CD4-positive, alpha-beta T cell (primary cell): Measurements from ENCODE around the gene TRIML2. TPM values are rescaled to one million over a fixed set of nuclear protein-coding genes. Genes with fewer than 3 reads are reported as not detected.

Experiments
- ATAC-seq: fragments of 200-7000 bp; cut with Tn5 transposase; one replicate; pipeline ENCODE4 v1.10.0; 2022; ENCODE audit warnings: mild to moderate bottlenecking; ENCODE audit not compliant: poor library complexity
- CTCF ChIA-PET: fragments of 350-600 bp; sonication (Branson Sonifier 250); formaldehyde crosslinking; loops from one replicate; lab custom pipeline; 2021; ENCODE audit warnings: antibody characterized with exemption, inconsistent platforms; lab: Charles Lee
- POLR2A ChIA-PET: fragments of 350-600 bp; sonication (Branson Sonifier 250); formaldehyde crosslinking; loops from one replicate; lab custom pipeline; 2021; ENCODE audit warnings: antibody characterized with exemption, inconsistent platforms; lab: Charles Lee
- DNase-seq, 14 experiments: peaks; one replicate each; pipeline ENCODE4 v3.0.0-alpha.2; 2013 to 2020; ENCODE audit warnings: mixed read lengths in 2 of 14
- H3K27ac ChIP-seq, 2 donors: one replicate each; pipeline versions ENCODE4 v1.5.1 to v1.7.0; 2013; ENCODE audit warnings: low read length in 2 of 2, low read depth in 1 of 2, mild to moderate bottlenecking in 1 of 2
- H3K27me3 ChIP-seq, 2 experiments: 1 replicate in 1 of 2; 2 replicates in 1 of 2; pipeline versions ENCODE4 v1.6.1 to v1.7.0; 2013; ENCODE audit warnings: low read length in 2 of 2, control low read depth in 1 of 2, mild to moderate bottlenecking in 1 of 2, moderate library complexity in 1 of 2; ENCODE audit not compliant: insufficient read depth in 2 of 2, control insufficient read depth in 1 of 2
- H3K36me3 ChIP-seq: one replicate; pipeline ENCODE4 v1.6.1; 2013; ENCODE audit warnings: low read length, control low read depth; ENCODE audit not compliant: insufficient read depth
- H3K4me1 ChIP-seq: one replicate; pipeline ENCODE4 v1.6.1; 2013; ENCODE audit warnings: low read length, control low read depth; ENCODE audit not compliant: insufficient read depth
- H3K4me3 ChIP-seq: one replicate; pipeline ENCODE4 v1.5.1; 2013; ENCODE audit warnings: mild to moderate bottlenecking, low read length, moderate library complexity
- H3K9me3 ChIP-seq, 2 experiments: 1 replicate in 1 of 2; 2 replicates in 1 of 2; pipeline versions ENCODE4 v1.6.1 to v1.7.0; 2013; ENCODE audit warnings: low read length in 2 of 2, mild to moderate bottlenecking in 2 of 2, control low read depth in 1 of 2, moderate library complexity in 1 of 2; ENCODE audit not compliant: control insufficient read depth in 1 of 2, insufficient read depth in 1 of 2
- H3K27ac Mint-ChIP-seq: one replicate; pipeline ENCODE4 v1.8.0; 2020; ENCODE audit warnings: mixed read lengths
- H3K27me3 Mint-ChIP-seq: one replicate; pipeline ENCODE4 v1.8.0; 2021; ENCODE audit warnings: mixed read lengths
- H3K36me3 Mint-ChIP-seq: one replicate; pipeline ENCODE4 v1.8.0; 2021; ENCODE audit warnings: low read depth, mixed read lengths
- H3K4me1 Mint-ChIP-seq: one replicate; pipeline ENCODE4 v1.8.0; 2021; ENCODE audit warnings: low read depth, mixed read lengths
- H3K4me3 Mint-ChIP-seq: one replicate; pipeline ENCODE4 v1.8.0; 2020; ENCODE audit warnings: mild to moderate bottlenecking, mixed read lengths
- H3K9me3 Mint-ChIP-seq: one replicate; pipeline ENCODE4 v1.8.0; 2020; ENCODE audit warnings: mixed read lengths
- intact Hi-C, 2 experiments: fragments of 100-400 bp; cut with DNase I in 1 of 2; cut with micrococcal nuclease in 1 of 2; formaldehyde crosslinking; loops; one replicate each; pipeline versions ENCODE4 v1.15.1 to v1.9.0; 2023 to 2025; cut with DNase I, micrococcal nuclease
- total RNA-seq, 174 experiments: library from RNA in 2 of 174; stranded (reverse) in 2 of 174; gene quantifications; one replicate each; pipeline ENCODE4 v1.2.3 and lab custom pipeline; 2021 to 2026
- TF ChIP-seq, protein P1 (sequence below): fragments of 200-600 bp; IDR thresholded peaks from one replicate; pipeline ENCODE4 v1.8.0; 2022; ENCODE audit warnings: antibody characterized with exemption, mild to moderate bottlenecking

TRIML2 gene
- total RNA-seq, 2 experiments from 2014 or later: not detected

- intact Hi-C loops: no loop called here
- Mint-ChIP-seq H3K36me3 (no peaks in the 10 kb centered on the region), H3K27me3 (no peaks in the 10 kb centered on the region), H3K4me3 (no peak overlapping the region), H3K9me3 (no peaks in the 10 kb centered on the region), H3K27ac (no peak overlapping the region), H3K4me1 (no peaks in the 10 kb centered on the region)
- no peaks in the 10 kb centered on the region for H3K36me3 ChIP-seq
- ChIA-PET CTCF (no interaction called here), POLR2A (no interaction called here)
- TF ChIP-seq, protein P1, sequence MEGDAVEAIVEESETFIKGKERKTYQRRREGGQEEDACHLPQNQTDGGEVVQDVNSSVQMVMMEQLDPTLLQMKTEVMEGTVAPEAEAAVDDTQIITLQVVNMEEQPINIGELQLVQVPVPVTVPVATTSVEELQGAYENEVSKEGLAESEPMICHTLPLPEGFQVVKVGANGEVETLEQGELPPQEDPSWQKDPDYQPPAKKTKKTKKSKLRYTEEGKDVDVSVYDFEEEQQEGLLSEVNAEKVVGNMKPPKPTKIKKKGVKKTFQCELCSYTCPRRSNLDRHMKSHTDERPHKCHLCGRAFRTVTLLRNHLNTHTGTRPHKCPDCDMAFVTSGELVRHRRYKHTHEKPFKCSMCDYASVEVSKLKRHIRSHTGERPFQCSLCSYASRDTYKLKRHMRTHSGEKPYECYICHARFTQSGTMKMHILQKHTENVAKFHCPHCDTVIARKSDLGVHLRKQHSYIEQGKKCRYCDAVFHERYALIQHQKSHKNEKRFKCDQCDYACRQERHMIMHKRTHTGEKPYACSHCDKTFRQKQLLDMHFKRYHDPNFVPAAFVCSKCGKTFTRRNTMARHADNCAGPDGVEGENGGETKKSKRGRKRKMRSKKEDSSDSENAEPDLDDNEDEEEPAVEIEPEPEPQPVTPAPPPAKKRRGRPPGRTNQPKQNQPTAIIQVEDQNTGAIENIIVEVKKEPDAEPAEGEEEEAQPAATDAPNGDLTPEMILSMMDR: no peak
- H3K4me3 ChIP-seq: no peak overlapping the region
- ATAC-seq (no peak), DNase-seq (no peak)
- peaks cover 0 to 38% of the 10 kb centered on the region in 2 experiments for H3K9me3 ChIP-seq
- no peak overlapping the region for H3K27ac ChIP-seq
- H3K27me3 ChIP-seq: no peaks in the 10 kb centered on the region
- no peaks in the 10 kb centered on the region for H3K4me1 ChIP-seq
These were observed 8.4 kb upstream of the TRIML2 start for GRCh38 chr4:188117631-188118324.

DNA sequence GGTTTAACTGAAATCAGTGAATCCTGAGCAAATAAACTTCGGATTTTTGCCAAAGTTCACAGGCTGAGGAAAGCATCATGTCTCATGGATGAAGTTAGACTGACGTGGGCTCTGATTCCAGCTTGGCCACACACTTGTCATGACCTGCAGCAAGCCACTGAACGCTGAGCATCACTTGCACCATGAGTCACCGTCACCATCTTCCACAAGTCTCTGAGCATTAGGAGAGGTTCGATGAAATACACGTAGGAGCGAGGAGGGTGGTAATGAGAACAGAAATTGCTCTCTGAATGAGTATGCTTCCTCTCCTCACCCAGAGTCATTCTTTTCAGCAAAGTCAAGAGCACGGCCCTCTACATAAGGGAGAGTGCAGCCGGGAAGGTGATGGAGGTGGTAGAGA lies 3.8 kb upstream of the TRIML2 start:
- H3K36me3 Mint-ChIP-seq: no peaks in the 10 kb centered on the region
- H3K4me1 Mint-ChIP-seq: no peaks in the 10 kb centered on the region
- intact Hi-C loops: no loop called here
- no peaks in the 10 kb centered on the region for H3K27me3 Mint-ChIP-seq
- Histone ChIP-seq H3K27me3 (no peaks in the 10 kb centered on the region), H3K27ac (no peak overlapping the region), H3K9me3 (peaks cover 0 to 31% of the 10 kb centered on the region in 2 experiments), H3K36me3 (no peaks in the 10 kb centered on the region), H3K4me1 (no peaks in the 10 kb centered on the region), H3K4me3 (no peak overlapping the region)
- CTCF ChIA-PET: no interaction called here
- no peak overlapping the region for H3K4me3 Mint-ChIP-seq
- ATAC-seq (no peak), DNase-seq (no peak)
- POLR2A ChIA-PET: no interaction called here
- no peak overlapping the region for H3K27ac Mint-ChIP-seq
- H3K9me3 Mint-ChIP-seq: peaks cover 4% of the 10 kb centered on the region
- TF ChIP-seq, protein P1: no peak

DNA sequence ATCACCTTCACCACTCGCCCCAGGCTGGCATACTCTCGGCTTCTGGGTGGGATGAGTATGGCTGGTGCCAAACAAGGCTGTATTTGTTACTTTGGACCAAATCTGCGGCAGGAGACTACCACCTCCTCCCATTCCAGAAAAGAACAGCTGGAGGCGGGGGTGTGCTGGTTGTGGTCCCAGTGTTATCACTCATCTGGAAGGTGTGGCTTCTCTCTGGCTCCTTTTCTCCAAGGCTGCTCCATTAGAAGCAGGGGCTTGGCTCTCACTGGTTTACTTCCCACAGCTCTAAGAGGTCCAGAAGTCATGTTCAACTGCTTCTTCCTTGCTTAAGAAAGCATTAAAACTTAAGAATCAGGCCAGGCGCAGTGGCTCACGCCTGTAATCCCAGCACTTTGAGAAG lies 2.6 kb upstream of the TRIML2 start:
- Mint-ChIP-seq H3K4me1 (no peaks in the 10 kb centered on the region), H3K27me3 (no peaks in the 10 kb centered on the region), H3K4me3 (no peak overlapping the region), H3K36me3 (no peaks in the 10 kb centered on the region), H3K27ac (no peak overlapping the region), H3K9me3 (peaks cover 4% of the 10 kb centered on the region)
- TF ChIP-seq, protein P1: no peak
- H3K9me3 ChIP-seq: peaks cover 0 to 24% of the 10 kb centered on the region in 2 experiments
- ChIA-PET POLR2A (no interaction called here), CTCF (no interaction called here)
- H3K4me3 ChIP-seq: no peak overlapping the region
- H3K27me3 ChIP-seq: no peaks in the 10 kb centered on the region
- no peak overlapping the region for H3K27ac ChIP-seq
- H3K36me3 ChIP-seq: no peaks in the 10 kb centered on the region
- DNase-seq: no peak
- ATAC-seq: no peak
- H3K4me1 ChIP-seq: no peaks in the 10 kb centered on the region
- intact Hi-C loops: no loop called here
